ENCODE data around the gene DDX46. TPM values are rescaled to one million over a fixed set of nuclear protein-coding genes. Genes with fewer than 3 reads are reported as not detected.
"Not testable (repeated sequence)": the region's sequence is repeated elsewhere in the genome, so short reads cannot be mapped to it uniquely, and the experiment has no call there.

Gene DDX46, protein sequence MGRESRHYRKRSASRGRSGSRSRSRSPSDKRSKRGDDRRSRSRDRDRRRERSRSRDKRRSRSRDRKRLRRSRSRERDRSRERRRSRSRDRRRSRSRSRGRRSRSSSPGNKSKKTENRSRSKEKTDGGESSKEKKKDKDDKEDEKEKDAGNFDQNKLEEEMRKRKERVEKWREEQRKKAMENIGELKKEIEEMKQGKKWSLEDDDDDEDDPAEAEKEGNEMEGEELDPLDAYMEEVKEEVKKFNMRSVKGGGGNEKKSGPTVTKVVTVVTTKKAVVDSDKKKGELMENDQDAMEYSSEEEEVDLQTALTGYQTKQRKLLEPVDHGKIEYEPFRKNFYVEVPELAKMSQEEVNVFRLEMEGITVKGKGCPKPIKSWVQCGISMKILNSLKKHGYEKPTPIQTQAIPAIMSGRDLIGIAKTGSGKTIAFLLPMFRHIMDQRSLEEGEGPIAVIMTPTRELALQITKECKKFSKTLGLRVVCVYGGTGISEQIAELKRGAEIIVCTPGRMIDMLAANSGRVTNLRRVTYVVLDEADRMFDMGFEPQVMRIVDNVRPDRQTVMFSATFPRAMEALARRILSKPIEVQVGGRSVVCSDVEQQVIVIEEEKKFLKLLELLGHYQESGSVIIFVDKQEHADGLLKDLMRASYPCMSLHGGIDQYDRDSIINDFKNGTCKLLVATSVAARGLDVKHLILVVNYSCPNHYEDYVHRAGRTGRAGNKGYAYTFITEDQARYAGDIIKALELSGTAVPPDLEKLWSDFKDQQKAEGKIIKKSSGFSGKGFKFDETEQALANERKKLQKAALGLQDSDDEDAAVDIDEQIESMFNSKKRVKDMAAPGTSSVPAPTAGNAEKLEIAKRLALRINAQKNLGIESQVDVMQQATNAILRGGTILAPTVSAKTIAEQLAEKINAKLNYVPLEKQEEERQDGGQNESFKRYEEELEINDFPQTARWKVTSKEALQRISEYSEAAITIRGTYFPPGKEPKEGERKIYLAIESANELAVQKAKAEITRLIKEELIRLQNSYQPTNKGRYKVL
- polyA plus RNA-seq (2013, experiment 1 of 2; ENCODE audit: insufficient read length): 48.2 TPM
- polyA plus RNA-seq (2013, experiment 2 of 2; ENCODE audit: insufficient read length): 40.9 TPM

DNA sequence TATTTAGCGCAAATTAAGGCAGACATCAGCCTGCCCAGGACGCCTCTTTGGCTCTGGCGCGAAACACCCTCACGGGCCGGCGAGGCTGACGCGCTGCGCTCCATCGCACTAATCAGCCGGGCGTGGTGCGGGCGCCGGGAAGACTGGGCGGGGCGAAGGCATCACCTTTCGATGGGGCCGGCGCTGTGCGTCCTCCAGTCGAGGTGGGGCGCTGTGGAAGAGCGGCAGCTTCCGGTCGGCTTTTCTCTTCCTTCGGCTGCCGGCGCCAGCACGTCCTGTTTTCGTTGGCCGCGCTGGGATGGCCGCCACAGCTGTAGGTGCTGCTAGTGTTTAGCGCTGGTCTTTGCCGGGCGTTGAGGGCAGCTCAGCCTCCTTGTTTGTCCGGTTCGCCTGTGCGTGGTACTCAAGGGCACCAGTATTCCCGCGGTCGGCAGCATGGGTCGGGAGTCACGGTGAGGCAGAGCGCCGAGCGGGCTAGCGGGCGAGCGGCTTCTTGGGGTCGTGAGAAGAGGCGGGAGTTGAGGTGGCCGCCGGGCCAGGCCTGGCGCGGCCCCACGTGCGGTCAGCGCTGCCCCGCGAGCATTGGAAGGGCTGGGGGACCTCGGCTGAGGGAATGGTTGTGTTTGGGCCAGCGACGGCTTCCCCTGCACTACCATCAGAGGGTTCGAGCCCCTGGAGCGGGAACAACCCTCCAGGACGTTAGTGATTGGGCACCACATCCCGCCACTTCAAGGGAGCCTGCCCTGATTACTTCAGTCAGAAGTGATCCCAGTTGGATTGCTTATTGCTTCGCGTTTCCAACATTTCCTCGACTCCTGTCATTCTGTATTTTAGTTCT is at the start of gene DDX46:
DDX46 (plus strand) TSS at position 276 of the 838 bp plus-strand sequence; CDS start at position 436, 160 bp downstream.
- DNase-seq: peak; percentile 90

GRCh38 chr5:134714120-134714519 is 44.5 kb upstream of the DDX46 start:
- no peak for DNase-seq

- no peak for DNase-seq
Observed at GRCh38 chr5:134714541-134714940, 44.0 kb upstream of the DDX46 start.

GRCh38 chr5:134715466-134715865 is 43.1 kb upstream of the DDX46 start:
- not testable (repeated sequence) for DNase-seq

- DNase-seq: no peak
Observed at GRCh38 chr5:134724872-134725271, 33.7 kb upstream of the DDX46 start.

GRCh38 chr5:134732819-134733218 is 25.8 kb upstream of the DDX46 start:
- no peak for DNase-seq

GRCh38 chr5:134735243-134735642 is 23.3 kb upstream of the DDX46 start:
- no peak for DNase-seq

- no peak for DNase-seq
Observed at GRCh38 chr5:134736173-134736812, 22.3 kb upstream of the DDX46 start.

GRCh38 chr5:134738133-134738962 is 20.2 kb upstream of the DDX46 start, which contains the start of gene CAMLG:
CAMLG (plus strand) TSS chr5:134738548; CDS start chr5:134738621, 73 bp downstream.
- DNase-seq: peak; percentile 98

GRCh38 chr5:134738963-134739661 is 19.5 kb upstream of the DDX46 start:
- peak; percentile 22 for DNase-seq

GRCh38 chr5:134741052-134741451 is 17.5 kb upstream of the DDX46 start:
- DNase-seq: no peak

- no peak for DNase-seq
Observed at GRCh38 chr5:134742134-134742533, 16.4 kb upstream of the DDX46 start.

DNA sequence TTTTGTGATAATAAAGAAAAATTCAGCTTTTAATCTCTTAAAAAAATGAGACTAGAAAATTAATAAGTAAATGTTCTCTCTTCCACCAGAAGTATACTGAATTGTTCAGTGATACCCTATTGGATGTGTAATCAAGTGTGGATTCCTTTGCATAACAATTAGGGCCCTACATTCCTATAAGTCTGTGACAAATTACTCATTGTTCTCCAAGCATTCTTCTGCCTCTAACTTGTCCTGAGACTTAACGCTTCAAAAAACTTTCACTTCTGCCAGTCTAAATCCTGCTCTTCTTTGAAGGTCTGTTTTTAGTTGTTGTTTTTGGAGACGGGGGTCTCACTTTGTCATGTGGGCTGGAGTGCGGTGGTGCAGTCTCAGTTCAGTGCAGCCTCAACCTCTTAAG is 9.2 kb upstream of the DDX46 start:
- no peak for DNase-seq

- DNase-seq: no peak
Observed at GRCh38 chr5:134758176-134758503, 439 bp upstream of the DDX46 start.

- DNase-seq: not testable (repeated sequence)
Observed at GRCh38 chr5:134767528-134768291, 9.1 kb downstream of the DDX46 start.

GRCh38 chr5:134769206-134769605 is 10.6 kb downstream of the DDX46 start:
- peak; percentile 52 for DNase-seq

- no peak for DNase-seq
Observed at GRCh38 chr5:134772461-134773125, 14.0 kb downstream of the DDX46 start.

DNA sequence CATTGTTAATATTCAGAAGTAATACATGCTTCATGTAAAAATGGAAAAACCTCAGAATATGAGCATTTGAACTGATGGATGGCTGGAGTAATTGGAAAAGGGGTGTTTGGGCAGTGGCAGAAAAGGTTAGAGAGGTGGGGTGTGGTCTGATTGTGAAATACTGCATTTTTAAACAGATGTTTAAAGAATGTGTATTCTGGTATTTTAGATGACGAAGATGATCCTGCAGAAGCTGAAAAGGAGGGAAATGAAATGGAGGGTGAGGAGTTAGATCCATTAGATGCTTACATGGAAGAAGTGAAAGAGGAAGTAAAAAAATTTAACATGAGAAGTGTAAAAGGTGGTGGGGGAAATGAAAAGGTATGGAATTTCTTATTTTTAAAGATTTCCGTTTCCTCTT is 18.8 kb downstream of the DDX46 start:
- DNase-seq: no peak

All from fibroblast of skin of abdomen (primary cell).